ENCODE results near the gene SPDYA.

SPDYA gene

GRCh38 chr2:28833740-28834470 is 23.3 kb downstream of the SPDYA start:
- DNase-seq: no peak

GRCh38 chr2:28835781-28836180 is 25.1 kb downstream of the SPDYA start:
- DNase-seq: no peak

- no peak for DNase-seq
Measured at GRCh38 chr2:28838971-28839370, 28.3 kb downstream of the SPDYA start.

GRCh38 chr2:28842042-28842441 is 31.4 kb downstream of the SPDYA start:
- no peak for DNase-seq

- no peak for DNase-seq
Measured at GRCh38 chr2:28855193-28855592, 44.6 kb downstream of the SPDYA start.

- no peak for DNase-seq
Measured at GRCh38 chr2:28855977-28856376, 45.3 kb downstream of the SPDYA start.

GRCh38 chr2:28868611-28869010 is 58.0 kb downstream of the SPDYA start:
- DNase-seq: no peak

GRCh38 chr2:28869494-28870145 is 59.0 kb downstream of the SPDYA start:
- no peak for DNase-seq

GRCh38 chr2:28870146-28870891 is 59.7 kb downstream of the SPDYA start, which contains the start of gene TRMT61B:
Gene TRMT61B, minus strand, starts transcription at chr2:28870309. Its CDS starts 32 bp downstream, at chr2:28870277.
- peak; percentile 91 for DNase-seq

GRCh38 chr2:28871620-28872019 is 61.0 kb downstream of the SPDYA start:
- no peak for DNase-seq

GRCh38 chr2:28880193-28880592 is 69.6 kb downstream of the SPDYA start:
- no peak for DNase-seq

GRCh38 chr2:28893488-28893887 is 82.9 kb downstream of the SPDYA start:
- DNase-seq: no peak

GRCh38 chr2:28894470-28895188 is 84.0 kb downstream of the SPDYA start, which contains the start of gene WDR43:
Gene WDR43, plus strand, starts transcription at chr2:28894667. Its CDS starts 32 bp downstream, at chr2:28894699.
- peak; percentile 97 for DNase-seq

GRCh38 chr2:28895189-28895893 is 84.7 kb downstream of the SPDYA start:
- DNase-seq: no peak

- no peak for DNase-seq
Measured at GRCh38 chr2:28896906-28897305, 86.3 kb downstream of the SPDYA start.

- no peak for DNase-seq
Measured at GRCh38 chr2:28898048-28898447, 87.4 kb downstream of the SPDYA start.
